ENCODE results near the gene IL20. TPM values are rescaled to one million over a fixed set of nuclear protein-coding genes. Genes with fewer than 3 reads are reported as not detected.
A peak's percentile ranks its signal among the peaks of the same experiment; 100 is the strongest.

Gene IL20
- total and polyA plus RNA-seq, 4 donors, result not detected

GRCh38 chr1:206905295-206906164 is 40.1 kb downstream of the IL20 start:
- Histone ChIP-seq H3K27me3 (ENCODE audit: control insufficient read depth, insufficient read depth, low read length) (peaks cover 23% of the 10 kb centered on the region), H3K9me3 (ENCODE audit: control insufficient read depth, insufficient read depth, low read length) (no peaks in the 10 kb centered on the region), H3K36me3 (ENCODE audit: control insufficient read depth, insufficient read depth, low read length) (no peaks in the 10 kb centered on the region), H3K27ac (ENCODE audit: low read depth, low read length) (no peak overlapping the region), H3K4me3 (ENCODE audit: low read depth, low read length) (no peak overlapping the region), H3K4me1 (ENCODE audit: control insufficient read depth, insufficient read depth, low read length) (peaks cover 7% of the 10 kb centered on the region)
- 74% methylated on average over 3 of the region's 4 CpGs for WGBS (ENCODE audit: insufficient coverage)
- DNase-seq (ENCODE audit: low read depth in 4 of 6, low spot score in 6 of 6), result no peak

- no peak overlapping the region for H3K27ac ChIP-seq (ENCODE audit: low read depth, low read length)
- no peak for DNase-seq (ENCODE audit: low read depth in 4 of 6, low spot score in 6 of 6)
- WGBS (ENCODE audit: insufficient coverage), result 81% methylated on average over 23 of the region's 23 CpGs
- no peaks in the 10 kb centered on the region for H3K9me3 ChIP-seq (ENCODE audit: control insufficient read depth, insufficient read depth, low read length)
- peaks cover 7% of the 10 kb centered on the region for H3K4me1 ChIP-seq (ENCODE audit: control insufficient read depth, insufficient read depth, low read length)
- H3K36me3 ChIP-seq (ENCODE audit: control insufficient read depth, insufficient read depth, low read length), result no peaks in the 10 kb centered on the region
- no peak overlapping the region for H3K4me3 ChIP-seq (ENCODE audit: low read depth, low read length)
- peaks cover 23% of the 10 kb centered on the region for H3K27me3 ChIP-seq (ENCODE audit: control insufficient read depth, insufficient read depth, low read length)
Observed at GRCh38 chr1:206907304-206907991, 42.0 kb downstream of the IL20 start.

DNA sequence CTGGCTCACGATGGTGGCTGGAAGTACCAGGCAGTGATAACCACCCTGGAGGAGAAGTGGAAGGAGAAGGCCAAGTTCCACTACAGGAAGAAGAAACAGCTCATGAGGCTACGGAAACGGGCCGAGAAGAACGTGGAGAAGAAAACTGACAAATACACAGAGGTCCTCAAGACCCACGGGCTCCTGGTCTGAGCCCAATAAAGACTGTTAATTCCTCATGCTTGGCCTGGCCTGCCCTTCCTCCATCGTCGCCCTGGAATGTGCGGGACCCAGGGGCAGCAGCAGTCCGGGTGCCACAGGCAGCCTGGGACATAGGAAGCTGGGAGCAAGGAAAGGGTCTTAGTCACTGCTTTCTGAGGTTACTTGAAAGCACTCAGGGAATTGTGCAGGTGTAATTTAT is 42.6 kb downstream of the IL20 start:
- Histone ChIP-seq H3K9me3 (ENCODE audit: control insufficient read depth, insufficient read depth, low read length) (no peaks in the 10 kb centered on the region), H3K4me3 (ENCODE audit: low read depth, low read length) (no peak overlapping the region), H3K36me3 (ENCODE audit: control insufficient read depth, insufficient read depth, low read length) (no peaks in the 10 kb centered on the region), H3K4me1 (ENCODE audit: control insufficient read depth, insufficient read depth, low read length) (peaks cover 7% of the 10 kb centered on the region), H3K27me3 (ENCODE audit: control insufficient read depth, insufficient read depth, low read length) (peaks cover 23% of the 10 kb centered on the region), H3K27ac (ENCODE audit: low read depth, low read length) (no peak overlapping the region)
- no peak for DNase-seq (ENCODE audit: low read depth in 4 of 6, low spot score in 6 of 6)
- WGBS (ENCODE audit: insufficient coverage), result 95% methylated on average over 10 of the region's 10 CpGs

DNA sequence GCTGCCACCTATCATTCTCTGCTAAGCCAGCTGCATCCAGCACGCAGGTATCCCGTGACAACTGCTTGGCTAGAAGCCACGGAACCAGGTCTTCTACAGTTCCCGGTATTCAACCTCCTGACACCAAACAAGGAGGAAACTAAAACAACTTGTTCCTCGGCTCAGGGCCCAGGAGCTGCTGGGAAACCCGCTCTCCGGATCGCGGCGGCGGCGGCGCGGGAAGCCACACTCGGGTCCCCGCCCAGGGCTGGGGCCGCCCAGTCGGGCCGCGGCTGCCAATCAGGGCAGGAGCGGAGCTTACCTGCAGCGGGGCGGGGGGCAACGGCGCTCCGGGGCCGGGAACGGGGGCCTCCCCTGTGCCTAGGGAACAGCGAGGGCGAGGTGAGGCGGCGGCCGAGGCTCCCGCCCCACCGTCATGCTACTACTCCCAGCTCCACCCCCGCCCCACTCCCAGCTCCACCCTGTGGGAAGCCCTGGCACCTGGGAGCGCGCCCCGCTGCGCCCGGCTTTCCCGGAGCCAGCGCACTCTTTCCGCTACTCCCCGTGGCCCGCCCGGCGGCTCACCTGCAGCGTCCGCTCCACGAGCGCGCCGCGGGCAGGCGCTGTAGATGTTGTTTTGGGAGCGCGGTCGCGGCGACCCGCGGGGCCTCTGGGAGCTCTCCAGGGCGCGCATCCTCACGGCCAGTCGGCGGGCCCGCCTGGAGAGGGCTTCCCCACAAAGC is 43.9 kb downstream of the IL20 start:
- Histone ChIP-seq H3K36me3 (ENCODE audit: control insufficient read depth, insufficient read depth, low read length) (no peaks in the 10 kb centered on the region), H3K4me1 (ENCODE audit: control insufficient read depth, insufficient read depth, low read length) (peaks cover 7% of the 10 kb centered on the region), H3K27ac (ENCODE audit: low read depth, low read length) (no peak overlapping the region), H3K4me3 (ENCODE audit: low read depth, low read length) (peak overlapping the region; percentile 24), H3K9me3 (ENCODE audit: control insufficient read depth, insufficient read depth, low read length) (no peaks in the 10 kb centered on the region), H3K27me3 (ENCODE audit: control insufficient read depth, insufficient read depth, low read length) (peaks cover 23% of the 10 kb centered on the region)
- WGBS (ENCODE audit: insufficient coverage), result under 1% methylated on average over 69 of the region's 69 CpGs
- peak in 4 of 6 donors; percentile 12 to 75 (median 36) for DNase-seq (ENCODE audit: low read depth in 4 of 6, low spot score in 6 of 6)

GRCh38 chr1:206909883-206910318 is 44.5 kb downstream of the IL20 start:
- Histone ChIP-seq H3K36me3 (ENCODE audit: control insufficient read depth, insufficient read depth, low read length) (no peaks in the 10 kb centered on the region), H3K4me3 (ENCODE audit: low read depth, low read length) (peak overlapping the region; percentile 24), H3K9me3 (ENCODE audit: control insufficient read depth, insufficient read depth, low read length) (no peaks in the 10 kb centered on the region), H3K27ac (ENCODE audit: low read depth, low read length) (no peak overlapping the region), H3K27me3 (ENCODE audit: control insufficient read depth, insufficient read depth, low read length) (peaks cover 23% of the 10 kb centered on the region), H3K4me1 (ENCODE audit: control insufficient read depth, insufficient read depth, low read length) (peaks cover 7% of the 10 kb centered on the region)
- WGBS (ENCODE audit: insufficient coverage), result 14% methylated on average over 14 of the region's 14 CpGs
- DNase-seq (ENCODE audit: low read depth in 4 of 6, low spot score in 6 of 6), result no peak

DNA sequence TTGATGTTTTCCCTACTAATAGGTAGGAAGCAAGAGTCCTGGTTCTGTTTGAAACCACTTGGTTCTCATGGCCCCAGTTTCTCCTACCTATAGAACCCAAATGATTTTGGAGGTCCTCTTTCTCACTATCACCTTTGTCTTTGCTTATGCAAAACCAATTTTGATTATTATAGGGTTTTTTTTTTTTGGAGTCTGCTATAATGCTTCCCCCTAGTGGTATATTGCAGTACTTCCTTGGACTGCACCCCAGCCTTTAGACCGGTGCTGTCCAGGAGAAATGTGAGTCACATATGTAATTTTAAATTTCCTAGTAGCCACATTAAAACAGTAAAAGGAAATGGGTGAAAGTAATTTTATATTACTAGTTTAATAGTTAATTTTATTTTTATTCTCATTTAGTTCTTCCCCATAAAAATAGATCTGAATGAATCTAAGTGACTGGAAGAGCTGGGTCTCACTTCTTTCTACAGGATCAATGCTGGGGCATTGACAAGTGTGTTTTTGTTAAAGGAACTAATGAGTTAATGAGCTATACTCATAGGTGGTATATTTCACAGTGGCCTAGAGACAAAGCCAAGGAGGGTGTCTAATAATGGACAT is 45.7 kb downstream of the IL20 start:
- WGBS (ENCODE audit: insufficient coverage), result no CpG with 5 or more reads among the region's 1 CpG
- Histone ChIP-seq H3K9me3 (ENCODE audit: control insufficient read depth, insufficient read depth, low read length) (no peaks in the 10 kb centered on the region), H3K4me1 (ENCODE audit: control insufficient read depth, insufficient read depth, low read length) (peaks cover 7% of the 10 kb centered on the region), H3K27ac (ENCODE audit: low read depth, low read length) (no peak overlapping the region), H3K4me3 (ENCODE audit: low read depth, low read length) (no peak overlapping the region), H3K36me3 (ENCODE audit: control insufficient read depth, insufficient read depth, low read length) (no peaks in the 10 kb centered on the region), H3K27me3 (ENCODE audit: control insufficient read depth, insufficient read depth, low read length) (peaks cover 23% of the 10 kb centered on the region)
- DNase-seq (ENCODE audit: low read depth in 4 of 6, low spot score in 6 of 6), result peak in 5 of 6 donors; percentile 24 to 87 (median 62)

GRCh38 chr1:206912445-206913095 is 47.1 kb downstream of the IL20 start:
- DNase-seq (ENCODE audit: low read depth in 4 of 6, low spot score in 6 of 6), result peak; percentile 52 to 96 (median 70)
- Histone ChIP-seq H3K9me3 (ENCODE audit: control insufficient read depth, insufficient read depth, low read length) (no peaks in the 10 kb centered on the region), H3K36me3 (ENCODE audit: control insufficient read depth, insufficient read depth, low read length) (no peaks in the 10 kb centered on the region), H3K27ac (ENCODE audit: low read depth, low read length) (no peak overlapping the region), H3K27me3 (ENCODE audit: control insufficient read depth, insufficient read depth, low read length) (peaks cover 20% of the 10 kb centered on the region), H3K4me3 (ENCODE audit: low read depth, low read length) (no peak overlapping the region), H3K4me1 (ENCODE audit: control insufficient read depth, insufficient read depth, low read length) (peaks cover 7% of the 10 kb centered on the region)
- WGBS (ENCODE audit: insufficient coverage), result 8% methylated on average over 5 of the region's 7 CpGs

DNA sequence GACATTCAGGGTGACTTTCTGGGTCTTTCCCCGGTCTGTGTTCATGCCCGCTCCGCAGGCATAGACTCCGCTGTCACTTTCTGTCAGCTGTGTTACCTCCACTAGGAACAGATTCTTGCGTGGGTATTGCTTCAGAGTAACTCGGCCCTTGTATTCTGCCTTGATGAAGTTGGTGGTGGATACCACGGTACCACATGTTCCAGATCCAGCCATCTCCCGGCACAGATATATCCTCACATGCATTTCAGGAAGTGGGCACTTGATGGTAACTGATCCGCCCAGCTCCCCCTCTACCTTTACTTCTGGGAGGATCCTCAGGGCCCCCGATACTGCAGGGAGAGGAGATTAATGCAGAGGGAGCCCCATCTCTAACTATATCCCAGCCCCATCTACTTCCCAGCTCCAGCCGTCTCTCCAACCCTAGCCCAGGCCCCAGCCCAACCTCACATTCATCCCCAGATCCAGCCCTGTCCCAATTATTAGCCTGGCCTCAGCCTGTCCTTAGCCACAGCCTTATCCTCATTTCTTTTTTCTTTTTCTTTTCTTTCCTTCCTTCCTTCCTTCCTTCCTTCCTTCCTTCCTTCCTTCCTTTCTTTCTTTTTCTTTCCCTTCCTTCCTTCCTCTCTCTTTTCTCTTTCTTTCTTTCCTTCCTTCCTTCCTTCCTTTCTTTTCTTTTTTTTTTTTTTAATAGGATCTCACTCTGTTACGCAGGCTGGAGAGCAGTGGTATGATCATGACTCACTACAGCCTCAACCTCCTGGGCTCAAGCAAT is 48.5 kb downstream of the IL20 start:
- DNase-seq (ENCODE audit: low read depth in 4 of 6, low spot score in 6 of 6), result no peak
- Histone ChIP-seq H3K27ac (ENCODE audit: low read depth, low read length) (no peak overlapping the region), H3K9me3 (ENCODE audit: control insufficient read depth, insufficient read depth, low read length) (no peaks in the 10 kb centered on the region), H3K36me3 (ENCODE audit: control insufficient read depth, insufficient read depth, low read length) (no peaks in the 10 kb centered on the region), H3K27me3 (ENCODE audit: control insufficient read depth, insufficient read depth, low read length) (peaks cover 12% of the 10 kb centered on the region), H3K4me3 (ENCODE audit: low read depth, low read length) (no peak overlapping the region), H3K4me1 (ENCODE audit: control insufficient read depth, insufficient read depth, low read length) (peaks cover 7% of the 10 kb centered on the region)
- WGBS (ENCODE audit: insufficient coverage), result 97% methylated on average over 8 of the region's 12 CpGs
